ENCODE data around the gene ACVRL1.

Gene ACVRL1

DNA sequence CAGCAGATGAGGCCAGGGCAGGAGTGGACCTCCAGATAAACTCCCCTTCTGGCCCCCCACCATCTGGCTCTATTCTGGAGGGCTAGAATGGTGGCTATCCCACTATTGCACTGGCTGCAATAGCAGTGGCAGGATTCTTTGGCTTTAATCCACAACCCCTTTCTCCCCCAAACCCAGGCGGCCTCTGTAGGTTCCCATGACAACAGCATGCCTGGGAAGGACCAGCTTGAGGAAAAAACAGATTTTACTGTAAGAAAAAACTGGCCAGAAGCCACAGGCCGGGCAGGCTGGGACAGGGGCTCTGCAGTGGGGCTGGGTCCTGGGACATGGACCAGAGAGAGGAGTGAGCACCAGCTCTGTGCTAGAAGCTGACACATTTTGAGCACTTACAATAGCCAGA is 30.6 kb downstream of the ACVRL1 start:
- in situ Hi-C loops (cut with HindIII; ENCODE audit: low sequenced_read_pairs) = no loop called here

DNA sequence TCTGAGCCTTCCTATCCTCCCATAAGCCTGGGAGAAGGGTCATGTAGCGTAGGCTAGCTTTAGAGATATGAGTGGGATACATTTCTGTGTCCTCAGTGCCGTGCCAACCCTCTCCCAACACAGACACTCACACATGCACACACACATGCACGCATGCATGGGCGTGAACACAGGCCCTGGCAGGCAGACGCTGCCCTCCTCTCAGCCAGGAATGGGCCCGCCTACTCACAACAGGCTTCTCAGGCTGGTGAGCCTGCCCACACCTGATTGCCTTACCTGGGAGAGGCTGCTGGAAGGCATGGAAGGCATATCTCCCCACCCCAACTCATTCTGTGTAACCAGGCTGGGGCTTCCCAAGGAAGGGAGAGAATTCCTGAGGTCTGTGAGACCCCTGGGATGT is 31.4 kb downstream of the ACVRL1 start:
- in situ Hi-C loops (cut with HindIII; ENCODE audit: low sequenced_read_pairs) = no loop called here

DNA sequence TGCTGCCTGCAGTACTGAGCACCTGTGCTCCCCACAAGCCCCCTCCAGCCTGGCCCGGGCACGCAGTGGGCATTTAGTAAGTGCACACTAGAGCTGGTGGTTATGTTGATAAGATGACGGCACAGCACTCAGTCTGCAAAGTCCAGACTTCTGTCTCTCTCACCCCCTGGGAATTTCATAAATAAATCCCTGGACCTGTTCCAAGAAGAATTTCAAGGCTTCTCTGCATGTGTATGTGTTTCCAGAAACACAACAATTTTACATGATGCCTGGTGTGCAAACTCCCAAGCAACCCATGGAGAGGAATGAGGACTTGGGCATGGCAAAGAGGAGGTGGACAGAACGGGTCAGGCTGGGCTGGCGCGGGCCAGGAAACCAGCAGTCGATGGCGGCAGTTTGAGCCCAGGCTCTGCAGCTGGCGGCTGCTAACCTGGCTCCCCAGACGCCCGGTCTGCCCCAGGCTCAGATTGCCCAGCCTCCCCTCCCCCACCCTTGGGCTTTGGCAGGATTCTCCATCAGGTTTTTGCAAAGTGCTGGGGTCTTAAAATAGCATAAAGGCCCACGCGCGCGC is 33.8 kb downstream of the ACVRL1 start:
- in situ Hi-C loops (cut with HindIII; ENCODE audit: low sequenced_read_pairs) = no loop called here

GRCh38 chr12:51941604-51942003 is 34.3 kb downstream of the ACVRL1 start:
- in situ Hi-C loops (cut with HindIII; ENCODE audit: low sequenced_read_pairs) = no loop called here

- in situ Hi-C loops (cut with HindIII; ENCODE audit: low sequenced_read_pairs) = no loop called here
Measured at GRCh38 chr12:51942056-51942455, 34.8 kb downstream of the ACVRL1 start.

- in situ Hi-C loops (cut with HindIII; ENCODE audit: low sequenced_read_pairs) = no loop called here
Measured at GRCh38 chr12:51942501-51943000, 35.2 kb downstream of the ACVRL1 start.

- in situ Hi-C loops (cut with HindIII; ENCODE audit: low sequenced_read_pairs) = no loop called here
Measured at GRCh38 chr12:51943346-51943745, 36.0 kb downstream of the ACVRL1 start.

DNA sequence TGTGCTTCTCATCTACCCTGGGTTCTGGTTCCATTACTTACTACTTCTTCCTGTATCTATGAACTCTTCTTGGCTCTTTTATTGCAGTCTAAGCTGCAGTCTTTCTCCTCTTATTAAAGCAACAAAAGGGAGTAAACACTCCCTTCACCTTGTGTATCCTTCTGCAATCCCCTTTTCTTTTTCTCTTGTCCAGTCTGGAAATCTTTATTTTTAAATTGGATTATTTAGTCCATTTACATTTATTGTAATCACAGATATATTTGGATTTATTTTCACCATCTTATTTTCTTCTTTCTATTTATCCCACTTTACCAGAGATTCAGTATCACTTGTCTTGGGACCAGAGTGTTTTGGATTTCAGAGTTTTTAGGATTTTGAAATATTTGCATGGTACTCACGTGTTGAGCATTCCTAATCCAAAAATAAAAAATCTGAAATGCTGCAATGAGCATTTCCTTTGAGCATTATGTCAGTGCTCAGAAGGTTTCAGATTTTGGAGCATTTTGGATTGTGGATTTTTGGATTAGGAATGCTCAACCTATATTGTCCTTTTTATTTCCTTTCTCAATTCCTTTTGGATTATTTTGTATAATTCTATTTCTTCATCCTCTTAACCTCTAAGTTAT is 37.4 kb downstream of the ACVRL1 start:
- in situ Hi-C loops (cut with HindIII; ENCODE audit: low sequenced_read_pairs) = no loop called here

GRCh38 chr12:51947246-51947996 is 40.1 kb downstream of the ACVRL1 start:
- in situ Hi-C loops (cut with HindIII; ENCODE audit: low sequenced_read_pairs) = no loop called here

GRCh38 chr12:51948066-51948465 is 40.8 kb downstream of the ACVRL1 start:
- in situ Hi-C loops (cut with HindIII; ENCODE audit: low sequenced_read_pairs) = no loop called here

GRCh38 chr12:51949342-51950030 is 42.2 kb downstream of the ACVRL1 start:
- in situ Hi-C loops (cut with HindIII; ENCODE audit: low sequenced_read_pairs) = loop anchor here (25.0 kb wide), 2 partner anchors 162 to 163 kb away; no protein-coding TSS in a partner anchor

DNA sequence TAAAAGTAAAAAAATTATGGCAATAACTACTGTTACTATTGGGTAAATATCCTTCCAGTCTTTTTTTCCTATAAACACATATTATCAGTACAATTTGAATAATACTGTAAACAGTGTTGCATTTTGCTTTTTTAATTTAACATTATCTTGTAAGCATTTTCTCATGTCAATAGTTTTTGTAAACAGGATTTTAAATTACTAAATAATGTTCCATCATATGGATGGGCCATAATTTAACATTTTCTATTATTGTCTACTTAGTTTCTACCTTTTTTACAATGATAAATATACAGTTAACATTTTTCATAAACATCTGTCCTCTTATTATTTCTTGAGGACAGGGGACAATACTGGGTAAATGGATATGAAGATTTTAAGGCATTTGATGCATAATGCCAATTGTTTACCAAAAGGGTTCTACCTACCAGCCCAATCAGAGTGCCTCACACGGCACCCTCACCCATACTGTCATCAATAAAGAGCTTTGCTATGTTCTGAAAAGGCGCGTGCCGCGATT is 43.4 kb downstream of the ACVRL1 start:
- in situ Hi-C loops (cut with HindIII; ENCODE audit: low sequenced_read_pairs) = loop anchor here (25.0 kb wide), 2 partner anchors 162 to 163 kb away; no protein-coding TSS in a partner anchor

GRCh38 chr12:51951199-51951842 is 44.0 kb downstream of the ACVRL1 start, which contains the start of gene ACVR1B:
Gene ACVR1B (plus strand): TSS chr12:51951699. CDS start chr12:51951744, 45 bp downstream.
- in situ Hi-C loops (cut with HindIII; ENCODE audit: low sequenced_read_pairs) = loop anchor here (25.0 kb wide), 2 partner anchors 161 to 164 kb away; no protein-coding TSS in a partner anchor

- in situ Hi-C loops (cut with HindIII; ENCODE audit: low sequenced_read_pairs) = loop anchor here (25.0 kb wide), 2 partner anchors 160 to 165 kb away; no protein-coding TSS in a partner anchor
Measured at GRCh38 chr12:51951843-51952722, 44.8 kb downstream of the ACVRL1 start.

GRCh38 chr12:51953089-51953488 is 45.8 kb downstream of the ACVRL1 start:
- in situ Hi-C loops (cut with HindIII; ENCODE audit: low sequenced_read_pairs) = loop anchor here (25.0 kb wide), 2 partner anchors 159 to 166 kb away; no protein-coding TSS in a partner anchor

DNA sequence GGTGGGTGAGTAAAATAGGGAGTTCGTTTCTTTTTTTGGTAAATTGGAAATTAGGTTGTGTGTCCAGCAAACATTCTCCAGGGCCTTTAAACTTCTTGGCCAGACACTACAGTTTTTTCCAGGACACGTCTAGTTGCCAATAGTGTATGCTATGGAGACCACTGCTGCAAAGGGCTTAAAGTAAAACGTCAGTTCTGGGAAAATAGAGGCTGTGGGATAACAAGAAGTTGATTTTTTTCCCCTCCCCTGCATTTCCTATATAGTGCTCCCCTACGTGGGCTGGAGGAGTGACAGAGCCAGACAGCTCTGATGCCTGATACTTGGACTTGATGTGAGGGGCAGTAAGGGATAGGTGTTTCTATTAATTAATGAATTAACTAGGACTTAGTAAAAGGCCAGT is 46.6 kb downstream of the ACVRL1 start:
- in situ Hi-C loops (cut with HindIII; ENCODE audit: low sequenced_read_pairs) = loop anchor here (25.0 kb wide), 2 partner anchors 158 to 167 kb away; no protein-coding TSS in a partner anchor

GRCh38 chr12:51954561-51955361 is 47.5 kb downstream of the ACVRL1 start:
- in situ Hi-C loops (cut with HindIII; ENCODE audit: low sequenced_read_pairs) = loop anchor here (25.0 kb wide), 2 partner anchors 158 to 167 kb away; no protein-coding TSS in a partner anchor

- in situ Hi-C loops (cut with HindIII; ENCODE audit: low sequenced_read_pairs) = loop anchor here (25.0 kb wide), 2 partner anchors 157 to 168 kb away; no protein-coding TSS in a partner anchor
Measured at GRCh38 chr12:51955702-51956101, 48.4 kb downstream of the ACVRL1 start.

Data from DLD1 (cell line).